GM12891 (cell line): ENCODE results near the gene TSEN34.

ENCODE experiments used
- PAX5 ChIP-seq: IDR thresholded peaks from 2 replicates; pipeline ENCODE4 v1.6.1; 2011; ENCODE audit warnings: low read length, moderate library complexity, mild to moderate bottlenecking; ENCODE audit not compliant: insufficient read depth, severe bottlenecking
- POLR2A ChIP-seq: IDR thresholded peaks from 2 replicates; pipeline ENCODE4 v1.6.1; 2011; ENCODE audit warnings: low read depth, low read length, control low read depth
- POLR2AphosphoS5 ChIP-seq: IDR thresholded peaks from 2 replicates; pipeline ENCODE4 v1.6.1; 2011; ENCODE audit warnings: low read depth, low read length, control low read depth
- SPI1 ChIP-seq: IDR thresholded peaks from 2 replicates; pipeline ENCODE4 v1.6.1; 2011; ENCODE audit warnings: low read depth, low read length, control low read depth
- TAF1 ChIP-seq: IDR thresholded peaks from 2 replicates; pipeline ENCODE4 v1.6.1; 2011; ENCODE audit warnings: low read depth, low read length, control low read depth

DNA sequence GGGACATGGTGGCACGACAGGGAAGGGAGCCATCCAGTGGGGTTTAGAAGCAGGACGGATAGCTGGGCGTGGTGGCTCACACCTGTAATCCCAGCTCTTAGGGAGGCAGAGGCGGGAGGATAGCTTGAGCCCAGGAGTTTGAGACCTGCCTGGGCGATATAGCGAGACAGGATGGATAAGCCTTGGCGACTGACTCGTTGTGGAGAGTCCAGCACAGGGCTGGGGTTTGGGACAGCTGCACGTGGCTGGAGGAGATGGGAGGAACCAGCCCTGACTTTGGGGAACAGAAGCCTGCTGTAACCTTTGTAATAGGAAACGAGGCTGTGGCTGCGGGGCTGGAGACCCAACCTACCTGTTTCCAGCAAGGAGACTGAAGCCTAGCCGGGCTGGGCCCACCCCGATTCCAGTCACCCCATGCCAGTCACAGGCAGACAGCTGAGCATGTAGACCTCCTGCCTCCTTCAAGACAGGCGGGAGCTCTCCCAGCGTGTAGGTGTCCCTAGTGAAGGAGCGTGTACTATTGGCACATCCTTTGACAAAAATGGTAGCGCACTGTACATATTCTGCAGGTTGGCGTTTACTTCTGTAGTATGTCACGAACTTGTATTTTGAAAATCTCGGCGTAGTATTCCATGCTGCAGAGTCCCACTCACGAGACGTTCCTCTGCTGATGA, 39.6 kb upstream of the TSEN34 start:
- TF ChIP-seq POLR2A (0 out of 2 replicates have a peak, but pooled peaks have one; percentile 30), POLR2AphosphoS5 (no peak), TAF1 (no peak), PAX5 (no peak), SPI1 (no peak)
